ENCODE data around the gene FNBP1.
"Not testable (repeated sequence)": the region's sequence is repeated elsewhere in the genome, so short reads cannot be mapped to it uniquely, and the experiment has no call there.

Gene FNBP1

DNA sequence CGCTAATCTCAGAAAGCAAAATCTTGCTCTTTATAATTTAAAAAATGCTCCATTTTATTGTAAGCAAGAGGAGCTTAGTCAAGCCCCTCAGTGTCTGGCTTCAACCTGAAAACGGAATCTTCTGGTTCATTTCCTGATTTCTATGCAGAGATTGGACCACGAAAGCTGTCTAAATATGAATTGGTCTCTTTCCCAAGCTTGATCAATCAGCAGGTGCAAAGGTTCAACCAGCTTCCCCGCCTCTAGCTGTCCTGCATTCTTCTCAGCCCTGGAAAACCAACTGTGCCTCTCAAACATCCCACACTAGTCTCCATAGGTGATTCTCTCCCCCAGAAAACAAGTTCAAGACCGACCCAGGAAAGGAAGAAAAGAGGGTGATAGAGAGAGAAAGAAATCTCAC is 34.5 kb downstream of the FNBP1 start:
- DNase-seq (ENCODE audit: low read depth, low spot score), result no peak
- Histone ChIP-seq H3K36me3 (ENCODE audit: insufficient read depth, insufficient read length, low read length) (no peaks in the 10 kb centered on the region), H3K27me3 (ENCODE audit: insufficient read depth, insufficient read length) (no peaks in the 10 kb centered on the region), H3K4me1 (ENCODE audit: insufficient read depth, insufficient read length) (no peaks in the 10 kb centered on the region), H3K9ac (ENCODE audit: insufficient read length, low read depth) (no peak overlapping the region), H3K4me3 (ENCODE audit: insufficient read length, low read depth) (no peak overlapping the region), H3K9me3 (ENCODE audit: insufficient read depth, low read length) (peaks cover 5% of the 10 kb centered on the region; the same call in 1 of the 2 replicates)
- TF ChIP-seq YY1 (IDR thresholded peaks at IDR 0.05; ENCODE audit: insufficient read depth, insufficient read length), result no peak
- TF ChIP-seq ZNF274 (IDR thresholded peaks at IDR 0.05; ENCODE audit: low read depth, low read length), result no peak
- no peak for TF ChIP-seq SUZ12 (IDR thresholded peaks at IDR 0.05; ENCODE audit: extremely low read depth, insufficient read depth, insufficient read length)

DNA sequence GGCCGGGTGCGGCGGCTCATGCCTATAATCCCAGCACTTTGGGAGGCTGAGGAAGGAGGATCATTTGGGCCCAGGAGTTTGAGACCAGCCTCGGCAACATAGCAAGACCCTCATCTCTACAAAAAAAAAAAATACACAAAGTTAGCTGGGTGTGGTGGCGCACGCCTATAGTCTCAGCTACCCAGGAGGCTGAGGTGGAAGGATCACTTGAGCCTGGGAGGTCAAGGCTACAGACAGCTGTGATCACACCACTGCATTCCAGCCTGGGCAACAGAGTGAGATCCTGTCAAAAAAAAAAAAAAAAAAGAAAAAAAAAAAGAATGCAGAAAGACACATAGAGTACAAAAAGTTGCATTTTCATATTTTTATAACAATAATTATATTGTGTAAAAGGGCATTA is 36.0 kb downstream of the FNBP1 start:
- not testable (repeated sequence) for H3K4me3 ChIP-seq (ENCODE audit: insufficient read length, low read depth); DNase-seq (ENCODE audit: low read depth, low spot score); H3K36me3 ChIP-seq (ENCODE audit: insufficient read depth, insufficient read length, low read length)

DNA sequence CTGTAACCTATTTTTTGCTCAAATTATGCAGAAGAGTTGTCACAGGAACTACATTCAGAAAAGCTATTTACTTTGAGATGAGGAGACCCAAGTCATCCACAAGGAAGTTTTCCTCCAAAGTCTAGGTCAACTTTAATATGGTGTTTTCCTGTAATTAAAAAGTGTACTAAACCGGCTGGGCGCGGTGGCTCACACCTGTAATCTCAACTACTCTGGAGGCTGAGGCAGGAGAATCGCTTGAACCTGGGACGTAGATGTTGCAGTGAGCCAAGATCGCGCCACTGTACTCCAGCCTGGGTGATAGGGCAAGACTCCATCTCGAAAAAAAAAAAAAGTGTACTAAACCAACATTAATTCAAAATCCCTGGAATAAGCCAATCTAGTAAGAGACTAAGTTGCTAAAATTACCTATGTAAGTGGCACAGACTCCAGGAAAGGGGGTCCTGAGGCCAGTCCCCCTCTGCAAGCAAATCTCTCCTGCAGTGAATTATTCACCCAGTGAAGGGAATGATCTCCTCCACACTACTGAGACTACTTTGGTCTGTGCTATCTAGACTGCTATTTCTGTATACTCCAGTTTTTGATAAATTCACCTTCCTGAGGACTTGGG is 38.9 kb downstream of the FNBP1 start:
- TF ChIP-seq YY1 (IDR thresholded peaks at IDR 0.05; ENCODE audit: insufficient read depth, insufficient read length), result no peak
- TF ChIP-seq ZNF274 (IDR thresholded peaks at IDR 0.05; ENCODE audit: low read depth, low read length), result no peak
- TF ChIP-seq SUZ12 (IDR thresholded peaks at IDR 0.05; ENCODE audit: extremely low read depth, insufficient read depth, insufficient read length), result no peak
- peaks cover 2% of the 10 kb centered on the region for H3K4me1 ChIP-seq (ENCODE audit: insufficient read depth, insufficient read length)
- DNase-seq (ENCODE audit: low read depth, low spot score), result no peak
- peaks cover 5% of the 10 kb centered on the region for H3K36me3 ChIP-seq (ENCODE audit: insufficient read depth, insufficient read length, low read length)
- no peak overlapping the region for H3K9ac ChIP-seq (ENCODE audit: insufficient read length, low read depth)
- H3K4me3 ChIP-seq (ENCODE audit: insufficient read length, low read depth), result no peak overlapping the region
- no peaks in the 10 kb centered on the region for H3K27me3 ChIP-seq (ENCODE audit: insufficient read depth, insufficient read length)
- H3K9me3 ChIP-seq (ENCODE audit: insufficient read depth, low read length), result no peaks in the 10 kb centered on the region

More for the DNA sequence above, 36.0 kb downstream of the FNBP1 start:
- H3K4me1 ChIP-seq (ENCODE audit: insufficient read depth, insufficient read length); H3K9ac ChIP-seq (ENCODE audit: insufficient read length, low read depth); H3K27me3 ChIP-seq (ENCODE audit: insufficient read depth, insufficient read length); H3K9me3 ChIP-seq (ENCODE audit: insufficient read depth, low read length): not testable (repeated sequence)

DNA sequence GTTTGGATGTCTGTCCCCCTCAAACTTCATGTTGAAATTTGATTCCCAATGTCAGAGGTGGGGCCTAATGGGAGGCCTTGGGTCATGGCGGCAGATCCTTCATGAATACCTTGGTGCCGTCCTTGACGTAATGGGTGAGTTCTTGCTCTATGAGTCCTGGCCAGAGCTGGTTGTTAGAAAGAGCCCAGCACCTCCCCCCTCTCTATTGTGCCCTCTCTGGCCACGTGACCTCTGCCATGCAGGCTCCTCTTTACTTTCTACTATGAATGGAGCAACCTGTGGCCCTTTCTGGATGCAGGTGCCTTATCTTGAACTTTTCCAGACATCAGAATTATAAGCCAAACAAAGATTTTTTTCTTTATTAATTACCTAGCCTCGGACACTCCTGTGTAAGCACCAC is 40.7 kb downstream of the FNBP1 start:
- no peak for DNase-seq (ENCODE audit: low read depth, low spot score)
- Histone ChIP-seq H3K9ac (ENCODE audit: insufficient read length, low read depth) (no peak overlapping the region), H3K4me3 (ENCODE audit: insufficient read length, low read depth) (no peak overlapping the region), H3K9me3 (ENCODE audit: insufficient read depth, low read length) (no peaks in the 10 kb centered on the region), H3K4me1 (ENCODE audit: insufficient read depth, insufficient read length) (peaks cover 2% of the 10 kb centered on the region), H3K36me3 (ENCODE audit: insufficient read depth, insufficient read length, low read length) (peaks cover 5% of the 10 kb centered on the region), H3K27me3 (ENCODE audit: insufficient read depth, insufficient read length) (no peaks in the 10 kb centered on the region)
- no peak for TF ChIP-seq ZNF274 (IDR thresholded peaks at IDR 0.05; ENCODE audit: low read depth, low read length)
- TF ChIP-seq SUZ12 (IDR thresholded peaks at IDR 0.05; ENCODE audit: extremely low read depth, insufficient read depth, insufficient read length), result no peak

DNA sequence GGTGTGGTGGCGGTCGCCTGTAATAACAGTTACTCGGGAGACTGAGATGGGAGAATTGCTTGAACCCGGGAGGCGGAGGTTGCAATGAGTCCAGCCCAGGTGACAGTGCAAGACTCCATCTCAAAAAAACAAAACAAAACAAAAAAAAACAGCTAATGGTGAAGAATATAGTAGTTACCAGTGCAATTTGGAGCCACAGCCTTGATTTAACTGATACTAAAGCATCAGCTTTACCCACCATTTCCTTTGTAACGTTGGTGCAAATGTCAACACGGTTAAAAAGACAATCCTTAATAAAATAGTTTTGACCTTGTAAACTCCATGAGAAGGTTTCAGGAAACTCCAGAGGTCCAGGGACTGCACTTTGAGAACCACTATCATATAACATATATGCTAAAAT is 41.8 kb downstream of the FNBP1 start:
- TF ChIP-seq ZNF274 (IDR thresholded peaks at IDR 0.05; ENCODE audit: low read depth, low read length) (no peak), YY1 (IDR thresholded peaks at IDR 0.05; ENCODE audit: insufficient read depth, insufficient read length) (no peak), SUZ12 (IDR thresholded peaks at IDR 0.05; ENCODE audit: extremely low read depth, insufficient read depth, insufficient read length) (no peak)
- Histone ChIP-seq H3K27me3 (ENCODE audit: insufficient read depth, insufficient read length) (no peaks in the 10 kb centered on the region), H3K4me1 (ENCODE audit: insufficient read depth, insufficient read length) (peaks cover 2% of the 10 kb centered on the region), H3K9ac (ENCODE audit: insufficient read length, low read depth) (no peak overlapping the region), H3K36me3 (ENCODE audit: insufficient read depth, insufficient read length, low read length) (peaks cover 5% of the 10 kb centered on the region), H3K9me3 (ENCODE audit: insufficient read depth, low read length) (peaks cover 5% of the 10 kb centered on the region; the same call in 1 of the 2 replicates), H3K4me3 (ENCODE audit: insufficient read length, low read depth) (no peak overlapping the region)
- DNase-seq (ENCODE audit: low read depth, low spot score), result no peak

DNA sequence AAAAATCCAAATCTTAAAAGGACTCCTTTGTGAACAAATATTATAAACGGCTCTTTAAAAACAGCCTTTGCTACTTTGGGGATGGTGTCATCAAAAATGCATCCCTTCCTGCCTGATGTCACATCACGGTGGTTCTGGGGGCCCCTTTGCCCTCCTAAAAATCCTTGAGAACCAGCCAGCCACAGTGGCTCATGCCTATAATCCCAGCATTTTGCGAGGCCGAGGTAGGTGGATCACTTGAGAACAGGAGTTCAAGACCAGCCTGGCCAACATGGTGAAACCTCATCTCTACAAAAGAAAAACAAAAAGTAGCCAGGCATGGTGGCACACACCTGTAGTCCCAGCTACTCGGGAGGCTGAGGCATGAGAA is 43.9 kb downstream of the FNBP1 start:
- TF ChIP-seq SUZ12 (IDR thresholded peaks at IDR 0.05; ENCODE audit: extremely low read depth, insufficient read depth, insufficient read length), result no peak
- TF ChIP-seq ZNF274 (IDR thresholded peaks at IDR 0.05; ENCODE audit: low read depth, low read length), result no peak
- no peak for TF ChIP-seq YY1 (IDR thresholded peaks at IDR 0.05; ENCODE audit: insufficient read depth, insufficient read length)
- H3K27me3 ChIP-seq (ENCODE audit: insufficient read depth, insufficient read length), result no peaks in the 10 kb centered on the region
- H3K36me3 ChIP-seq (ENCODE audit: insufficient read depth, insufficient read length, low read length), result peaks cover 6% of the 10 kb centered on the region
- no peak for DNase-seq (ENCODE audit: low read depth, low spot score)
- H3K4me3 ChIP-seq (ENCODE audit: insufficient read length, low read depth), result no peak overlapping the region
- peaks cover 2% of the 10 kb centered on the region for H3K4me1 ChIP-seq (ENCODE audit: insufficient read depth, insufficient read length)
- H3K9ac ChIP-seq (ENCODE audit: insufficient read length, low read depth), result no peak overlapping the region
- peaks cover 6% of the 10 kb centered on the region; the same call in 1 of the 2 replicates for H3K9me3 ChIP-seq (ENCODE audit: insufficient read depth, low read length)

DNA sequence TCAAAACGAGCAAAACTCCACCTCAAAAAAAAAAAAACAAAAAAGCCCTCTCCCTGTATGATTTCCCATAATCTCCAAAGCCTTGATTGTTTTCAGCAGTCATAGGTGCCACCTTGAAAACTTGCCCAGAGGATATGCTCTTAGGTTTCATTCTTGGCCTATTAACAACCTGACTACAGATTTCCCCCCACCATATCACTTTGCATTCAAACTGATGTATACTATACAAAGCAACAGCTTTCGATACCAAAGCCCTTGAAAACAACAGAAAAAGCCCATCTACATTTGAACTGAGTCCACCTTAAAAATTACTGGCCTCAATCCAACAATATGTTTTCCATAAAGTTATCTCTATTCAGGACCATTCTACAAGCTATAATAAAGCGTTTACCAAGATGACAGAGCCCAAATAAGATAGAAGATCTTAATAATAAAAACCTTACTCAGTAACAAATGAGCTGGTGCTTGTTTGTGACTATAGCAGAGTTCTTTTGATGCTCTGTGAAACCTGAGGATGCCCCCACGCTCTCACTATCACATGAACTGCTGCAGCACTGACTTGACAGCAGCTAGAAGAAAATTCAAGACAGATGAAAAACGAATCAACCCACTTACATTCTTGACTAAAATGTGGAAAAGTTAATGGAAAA is 44.4 kb downstream of the FNBP1 start:
- Histone ChIP-seq H3K36me3 (ENCODE audit: insufficient read depth, insufficient read length, low read length) (peaks cover 10% of the 10 kb centered on the region), H3K4me1 (ENCODE audit: insufficient read depth, insufficient read length) (peaks cover 2% of the 10 kb centered on the region), H3K27me3 (ENCODE audit: insufficient read depth, insufficient read length) (no peaks in the 10 kb centered on the region), H3K9me3 (ENCODE audit: insufficient read depth, low read length) (peaks cover 6% of the 10 kb centered on the region; the same call in 1 of the 2 replicates), H3K9ac (ENCODE audit: insufficient read length, low read depth) (no peak overlapping the region), H3K4me3 (ENCODE audit: insufficient read length, low read depth) (no peak overlapping the region)
- no peak for DNase-seq (ENCODE audit: low read depth, low spot score)
- TF ChIP-seq ZNF274 (IDR thresholded peaks at IDR 0.05; ENCODE audit: low read depth, low read length), result no peak
- no peak for TF ChIP-seq SUZ12 (IDR thresholded peaks at IDR 0.05; ENCODE audit: extremely low read depth, insufficient read depth, insufficient read length)
- no peak for TF ChIP-seq YY1 (IDR thresholded peaks at IDR 0.05; ENCODE audit: insufficient read depth, insufficient read length)

DNA sequence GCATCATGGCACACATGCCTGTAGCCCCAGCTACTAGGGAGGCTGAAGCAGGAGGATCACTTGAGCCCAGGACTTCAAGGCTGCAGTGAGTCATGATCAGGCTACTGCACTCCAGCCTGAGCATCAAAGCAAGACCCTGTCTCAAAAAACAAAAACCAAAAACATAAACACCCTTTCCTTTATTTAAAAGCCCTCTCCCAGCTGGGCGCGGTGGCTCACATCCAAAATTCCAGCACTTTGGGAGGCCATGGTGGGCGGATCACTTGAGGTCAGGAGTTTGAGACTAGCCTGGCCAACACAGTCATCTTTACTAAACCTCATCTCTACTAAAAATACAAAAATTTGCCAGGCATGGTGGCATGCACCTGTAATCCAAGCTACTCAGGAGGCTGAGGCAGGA is 45.3 kb downstream of the FNBP1 start:
- not testable (repeated sequence) for H3K9me3 ChIP-seq (ENCODE audit: insufficient read depth, low read length); DNase-seq (ENCODE audit: low read depth, low spot score); H3K4me1 ChIP-seq (ENCODE audit: insufficient read depth, insufficient read length); H3K9ac ChIP-seq (ENCODE audit: insufficient read length, low read depth); H3K36me3 ChIP-seq (ENCODE audit: insufficient read depth, insufficient read length, low read length); H3K27me3 ChIP-seq (ENCODE audit: insufficient read depth, insufficient read length); H3K4me3 ChIP-seq (ENCODE audit: insufficient read length, low read depth)
